BJ (cell line): ENCODE data around the gene ZDHHC14. TPM values are rescaled to one million over a fixed set of nuclear protein-coding genes. Genes with fewer than 3 reads are reported as not detected.

Source experiments
- CTCF ChIA-PET: fragments of 350-600 bp; formaldehyde crosslinking; extraction: SDS; loops from one replicate; lab custom pipeline; 2021; ENCODE audit warnings: antibody characterized with exemption, inconsistent platforms; lab: Yijun Ruan, JAX
- POLR2A ChIA-PET: fragments of 300-600 bp; sonication (Branson Sonifier 250); formaldehyde crosslinking; extraction: SDS; loops from one replicate; lab custom pipeline; 2021; ENCODE audit warnings: antibody characterized with exemption; lab: Charles Lee
- DNase-seq: peaks from one replicate; pipeline ENCODE4 v3.0.0-alpha.2; 2011; ENCODE audit warnings: low read depth
- H3K27me3 ChIP-seq: 2 replicates; pipeline ENCODE4 v1.6.0; 2011; ENCODE audit warnings: low read length; ENCODE audit not compliant: control insufficient read depth, insufficient read depth
- H3K36me3 ChIP-seq: 2 replicates; pipeline ENCODE4 v1.5.1; 2011; ENCODE audit warnings: low read length; ENCODE audit not compliant: control insufficient read depth, insufficient read depth
- H3K4me3 ChIP-seq: 2 replicates; pipeline ENCODE4 v1.5.1; 2011; ENCODE audit warnings: low read depth, mild to moderate bottlenecking, control low read depth, low read length
- polyA plus RNA-seq: library from polyadenylated mRNA; depleted of rRNA; stranded (reverse); fragments of >200 nt; gene quantifications from 2 replicates; pipeline ENCODE4 v1.2.3, GENCODE V29; 2011
- TF ChIP-seq, protein P1 (sequence below): IDR thresholded peaks from 2 replicates; pipeline ENCODE4 v1.5.1; 2011; ENCODE audit warnings: low read depth, mild to moderate bottlenecking, control low read depth, inconsistent platforms, low read length, moderate library complexity; ENCODE audit not compliant: insufficient read depth

ZDHHC14 gene
- polyA plus RNA-seq, 1 experiment: 3.6 TPM

DNA sequence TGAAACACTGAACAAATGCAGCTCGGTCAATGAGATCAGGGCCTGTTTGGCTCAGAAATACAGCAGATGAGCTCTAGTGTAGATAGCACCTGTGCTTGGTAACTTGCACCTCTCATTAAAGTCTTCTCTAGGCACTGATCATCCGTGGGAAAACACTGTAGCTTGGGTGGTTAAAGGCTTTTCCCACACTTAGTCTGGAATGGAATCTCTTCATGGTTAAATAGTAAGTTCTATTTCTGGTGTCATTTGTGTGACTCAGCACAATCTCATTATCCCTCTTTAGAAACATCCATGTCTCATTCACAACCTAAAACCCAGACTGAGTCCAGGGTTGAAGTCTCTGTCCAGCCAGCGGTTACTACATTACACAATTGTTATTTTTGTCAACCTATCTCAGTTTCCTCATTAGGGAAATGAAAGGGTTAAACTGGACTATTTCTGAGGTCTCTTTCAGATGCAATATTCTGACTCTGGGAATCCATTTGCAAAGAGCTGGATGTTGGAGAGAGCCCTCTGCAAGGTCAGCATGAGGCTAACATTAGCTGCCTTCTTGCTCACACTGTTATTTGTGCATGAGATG lies 125.0 kb downstream of the ZDHHC14 start:
- Histone ChIP-seq H3K36me3 (no peaks in the 10 kb centered on the region), H3K4me3 (no peak overlapping the region), H3K27me3 (no peaks in the 10 kb centered on the region)
- no peak for DNase-seq
- TF ChIP-seq, protein P1, sequence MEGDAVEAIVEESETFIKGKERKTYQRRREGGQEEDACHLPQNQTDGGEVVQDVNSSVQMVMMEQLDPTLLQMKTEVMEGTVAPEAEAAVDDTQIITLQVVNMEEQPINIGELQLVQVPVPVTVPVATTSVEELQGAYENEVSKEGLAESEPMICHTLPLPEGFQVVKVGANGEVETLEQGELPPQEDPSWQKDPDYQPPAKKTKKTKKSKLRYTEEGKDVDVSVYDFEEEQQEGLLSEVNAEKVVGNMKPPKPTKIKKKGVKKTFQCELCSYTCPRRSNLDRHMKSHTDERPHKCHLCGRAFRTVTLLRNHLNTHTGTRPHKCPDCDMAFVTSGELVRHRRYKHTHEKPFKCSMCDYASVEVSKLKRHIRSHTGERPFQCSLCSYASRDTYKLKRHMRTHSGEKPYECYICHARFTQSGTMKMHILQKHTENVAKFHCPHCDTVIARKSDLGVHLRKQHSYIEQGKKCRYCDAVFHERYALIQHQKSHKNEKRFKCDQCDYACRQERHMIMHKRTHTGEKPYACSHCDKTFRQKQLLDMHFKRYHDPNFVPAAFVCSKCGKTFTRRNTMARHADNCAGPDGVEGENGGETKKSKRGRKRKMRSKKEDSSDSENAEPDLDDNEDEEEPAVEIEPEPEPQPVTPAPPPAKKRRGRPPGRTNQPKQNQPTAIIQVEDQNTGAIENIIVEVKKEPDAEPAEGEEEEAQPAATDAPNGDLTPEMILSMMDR: no peak
- ChIA-PET POLR2A (no interaction called here), CTCF (interaction anchor here (0.7 kb wide), 1 partner anchor 12 kb away, joined by 3 read pairs; no protein-coding TSS in a partner anchor)

DNA sequence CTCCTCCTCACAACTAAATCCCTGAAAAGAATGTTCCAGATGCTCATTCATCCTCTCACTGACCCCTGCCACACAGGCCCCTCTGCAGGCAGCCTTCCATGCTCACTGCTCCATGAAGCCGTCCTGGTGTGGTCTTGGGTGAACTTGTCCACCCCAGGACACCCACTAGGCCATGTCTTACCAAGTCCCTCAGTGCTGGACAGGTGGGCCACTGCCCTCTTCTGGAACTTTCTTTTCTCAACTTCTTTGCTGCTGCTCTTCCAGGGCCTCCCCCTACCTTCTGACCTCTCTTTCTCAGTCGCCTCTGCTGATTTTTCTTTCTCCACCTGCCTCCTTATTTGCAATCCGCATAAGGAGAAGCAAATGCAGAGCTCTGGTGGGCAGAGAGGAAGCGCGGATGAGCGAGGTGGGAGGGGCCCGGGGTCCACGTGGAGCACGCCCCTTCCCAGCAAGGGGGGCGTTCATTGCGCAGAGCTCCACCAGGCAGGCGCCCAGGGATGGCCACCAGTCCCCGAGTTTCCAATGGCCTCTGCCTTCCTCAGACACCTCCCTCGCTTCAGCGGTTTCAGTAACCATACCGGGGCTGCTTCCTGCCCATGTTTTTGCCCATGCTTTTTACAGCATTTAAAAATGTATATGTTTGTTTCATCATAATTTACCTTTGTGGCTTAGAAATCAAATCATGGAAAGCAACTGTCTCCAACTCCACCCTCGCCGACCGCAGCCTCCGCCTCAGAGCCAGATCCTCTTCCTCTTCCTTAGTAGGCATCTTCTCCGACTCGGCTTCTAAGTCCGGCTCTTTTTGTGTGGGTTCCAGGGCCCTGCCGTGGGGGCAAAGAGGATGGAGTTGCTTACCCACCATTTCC lies 129.6 kb downstream of the ZDHHC14 start:
- TF ChIP-seq, protein P1: no peak
- Histone ChIP-seq H3K4me3 (no peak overlapping the region), H3K27me3 (no peaks in the 10 kb centered on the region), H3K36me3 (no peaks in the 10 kb centered on the region)
- POLR2A ChIA-PET: no interaction called here
- DNase-seq: no peak
- CTCF ChIA-PET: no interaction called here

DNA sequence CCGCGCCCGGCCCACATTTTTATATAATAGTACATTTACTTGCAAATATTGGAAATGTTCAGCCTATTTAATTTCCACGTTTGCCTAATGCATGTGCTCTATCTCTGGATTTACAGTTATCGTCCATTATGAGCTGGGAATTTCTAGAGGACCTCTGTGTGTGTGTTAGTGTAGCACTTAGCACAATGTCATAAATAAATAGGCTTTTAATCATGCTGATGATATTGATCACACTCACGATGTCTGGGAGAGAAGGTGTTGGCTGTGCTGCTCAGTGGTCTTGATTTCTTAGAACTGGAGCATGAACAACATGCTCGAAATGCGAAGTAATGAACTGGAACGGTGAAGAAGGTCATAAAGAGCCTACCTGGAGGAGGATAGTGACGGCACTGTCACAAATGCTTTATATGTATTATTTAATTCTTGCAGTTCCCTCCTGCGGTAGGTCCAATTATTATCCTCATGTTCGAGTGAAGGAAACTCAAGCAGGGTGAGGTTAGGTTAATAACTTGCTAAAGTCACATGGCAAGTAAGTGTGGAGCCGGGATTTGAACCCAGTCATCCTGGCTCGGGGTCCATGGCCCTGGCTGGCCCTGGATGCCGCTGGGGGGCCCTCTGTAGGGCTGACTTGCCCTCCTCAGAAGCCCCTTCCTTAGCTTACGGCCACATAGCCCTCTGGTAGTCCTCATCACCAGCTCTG lies 130.8 kb downstream of the ZDHHC14 start:
- TF ChIP-seq, protein P1: no peak
- ChIA-PET CTCF (no interaction called here), POLR2A (no interaction called here)
- H3K4me3 ChIP-seq: no peak overlapping the region
- no peaks in the 10 kb centered on the region for H3K36me3 ChIP-seq
- no peaks in the 10 kb centered on the region for H3K27me3 ChIP-seq
- DNase-seq: no peak

DNA sequence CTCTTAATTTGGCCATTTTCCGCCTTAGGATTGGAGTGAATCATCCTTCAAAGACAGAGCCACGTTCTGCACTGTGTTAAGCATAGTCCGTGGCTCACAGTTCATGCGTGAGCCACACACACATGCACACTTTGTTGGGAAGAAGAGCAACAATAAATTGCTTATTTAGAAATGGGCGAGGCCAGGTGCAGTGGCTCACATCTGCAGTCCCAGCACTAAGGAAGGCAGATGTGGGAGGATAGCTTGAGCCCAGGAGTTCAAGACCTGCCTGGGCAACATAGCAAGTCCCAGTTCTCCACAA lies 131.3 kb downstream of the ZDHHC14 start:
- Histone ChIP-seq H3K4me3 (no peak overlapping the region), H3K36me3 (no peaks in the 10 kb centered on the region), H3K27me3 (no peaks in the 10 kb centered on the region)
- TF ChIP-seq, protein P1: no peak
- no peak for DNase-seq
- ChIA-PET POLR2A (no interaction called here), CTCF (no interaction called here)
